ENCODE measurements around the gene SPSB2.

SPSB2 gene

DNA sequence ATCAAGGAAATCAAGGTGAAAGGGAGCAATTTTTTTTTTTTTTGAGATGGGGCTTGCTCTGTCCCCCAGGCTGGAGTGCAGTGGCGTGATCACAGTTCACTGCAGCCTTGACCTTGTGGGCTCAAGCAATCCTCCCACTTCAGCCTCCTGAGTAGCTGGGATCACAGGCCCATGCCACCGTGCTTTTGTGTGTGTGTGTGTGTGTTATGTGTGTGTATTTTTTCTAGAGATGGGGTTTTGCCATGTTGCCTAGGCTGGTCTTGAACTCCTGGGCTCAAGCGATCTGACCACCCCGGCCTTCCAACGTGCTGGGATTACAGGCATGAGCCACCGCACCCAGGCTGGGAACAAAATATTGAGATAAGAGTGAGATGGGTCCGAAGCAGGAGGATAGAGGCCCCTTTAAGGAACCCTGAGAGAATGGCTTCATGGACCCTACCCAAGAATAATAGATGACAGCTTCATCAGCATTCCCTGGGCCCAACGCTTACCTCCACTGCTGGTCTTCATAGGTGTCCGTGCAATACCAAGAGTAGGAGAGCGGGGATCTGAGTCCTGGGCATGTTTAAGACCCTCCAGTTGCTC, 23.0 kb downstream of the SPSB2 start:
- no peak for DNase-seq

DNA sequence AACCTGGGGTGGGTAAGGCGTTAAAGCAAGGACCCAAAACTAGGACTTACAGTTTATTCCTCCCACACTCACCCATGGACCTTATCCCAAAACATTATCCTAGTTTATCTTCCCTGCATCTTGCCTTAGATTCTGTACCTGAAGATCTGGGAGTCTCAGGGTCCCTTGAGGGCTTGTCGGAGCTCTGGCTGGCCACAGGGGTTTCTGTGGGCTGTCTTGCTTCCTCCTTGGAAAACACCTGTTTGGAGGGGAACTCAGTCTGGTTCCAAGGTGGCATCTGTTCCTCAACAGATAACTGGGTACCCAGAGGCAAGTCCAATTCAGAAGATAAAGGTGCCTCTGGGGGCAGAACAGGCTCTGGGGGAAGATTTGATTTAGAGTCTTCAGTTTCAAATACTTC, 23.7 kb downstream of the SPSB2 start:
- DNase-seq = no peak

DNA sequence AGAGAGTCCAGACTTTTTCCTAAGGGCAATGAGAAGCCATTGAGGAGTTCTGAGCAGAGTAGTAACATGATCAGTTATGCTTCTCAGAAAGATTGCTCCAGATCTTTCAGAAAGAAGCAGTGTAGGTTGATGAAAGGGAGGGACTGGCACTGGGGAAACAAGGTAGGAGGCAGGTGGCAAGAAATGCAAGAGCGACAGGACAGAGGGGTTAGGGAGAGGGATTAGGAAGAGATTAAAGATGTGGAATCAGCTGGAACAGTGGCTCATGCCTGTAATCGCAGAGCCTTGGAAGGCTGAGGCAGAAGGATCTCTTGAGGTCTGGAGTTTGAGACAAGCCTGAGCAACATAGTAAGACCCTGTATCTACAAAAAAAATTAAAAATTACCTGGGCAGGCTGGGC, 25.4 kb downstream of the SPSB2 start:
- no peak for DNase-seq

DNA sequence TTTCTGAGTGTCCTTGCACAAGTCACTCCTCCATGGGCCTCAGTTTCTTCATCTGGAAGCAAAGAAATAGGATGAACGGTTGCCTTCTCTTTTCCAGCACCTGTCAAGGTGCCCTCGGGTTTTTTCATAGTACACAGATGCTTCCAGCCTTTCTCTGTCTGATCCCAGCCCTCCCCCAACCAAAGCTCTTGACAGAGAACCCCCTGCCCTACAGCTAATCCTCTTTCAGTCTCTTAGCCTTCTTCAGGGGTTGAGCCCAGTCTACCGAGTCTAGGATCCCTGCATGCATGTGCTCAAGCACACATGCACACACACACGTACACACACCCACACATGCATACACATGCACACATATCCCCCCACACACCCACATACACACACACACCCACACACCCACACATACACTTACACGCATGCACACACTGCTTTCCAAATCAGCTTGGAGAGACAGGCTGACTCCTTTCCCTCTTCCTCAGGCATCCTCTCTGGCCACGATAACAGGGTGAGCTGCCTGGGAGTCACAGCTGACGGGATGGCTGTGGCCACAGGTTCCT, 26.7 kb downstream of the SPSB2 start:
- DNase-seq = no peak

DNA sequence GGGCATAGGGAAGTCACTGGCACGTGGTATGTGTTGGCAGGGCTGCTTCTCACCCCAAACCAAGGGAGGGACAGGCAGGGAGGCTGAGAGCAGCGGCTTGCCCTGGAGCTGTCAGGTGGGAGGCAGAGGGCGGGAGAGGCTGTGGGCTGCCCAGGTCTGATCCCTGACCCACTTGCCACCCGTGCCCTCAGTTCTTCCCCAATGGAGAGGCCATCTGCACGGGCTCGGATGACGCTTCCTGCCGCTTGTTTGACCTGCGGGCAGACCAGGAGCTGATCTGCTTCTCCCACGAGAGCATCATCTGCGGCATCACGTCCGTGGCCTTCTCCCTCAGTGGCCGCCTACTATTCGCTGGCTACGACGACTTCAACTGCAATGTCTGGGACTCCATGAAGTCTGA, 27.7 kb downstream of the SPSB2 start:
- no peak for DNase-seq

DNA sequence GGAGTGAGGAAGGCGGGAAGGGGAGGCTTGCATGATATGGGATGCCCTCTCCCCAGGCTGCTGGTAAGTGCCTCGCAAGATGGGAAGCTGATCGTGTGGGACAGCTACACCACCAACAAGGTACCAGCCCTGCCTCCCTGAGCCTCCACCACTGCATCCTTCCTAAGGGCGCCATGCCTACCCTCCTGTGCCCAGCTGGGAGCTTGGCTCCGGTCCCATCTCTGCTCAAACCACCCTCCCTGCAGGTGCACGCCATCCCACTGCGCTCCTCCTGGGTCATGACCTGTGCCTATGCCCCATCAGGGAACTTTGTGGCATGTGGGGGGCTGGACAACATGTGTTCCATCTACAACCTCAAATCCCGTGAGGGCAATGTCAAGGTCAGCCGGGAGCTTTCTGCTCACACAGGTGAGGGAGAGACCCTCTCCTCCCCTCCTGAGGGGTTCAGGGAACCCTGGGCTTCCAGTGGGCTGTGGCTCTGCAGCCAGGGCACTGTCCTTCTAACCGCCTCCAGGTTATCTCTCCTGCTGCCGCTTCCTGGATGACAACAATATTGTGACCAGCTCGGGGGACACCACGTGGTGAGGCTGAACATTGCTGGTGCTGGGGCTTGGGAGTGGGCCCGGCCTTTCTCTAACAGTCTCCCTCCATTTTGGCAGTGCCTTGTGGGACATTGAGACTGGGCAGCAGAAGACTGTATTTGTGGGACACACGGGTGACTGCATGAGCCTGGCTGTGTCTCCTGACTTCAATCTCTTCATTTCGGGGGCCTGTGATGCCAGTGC, 29.8 kb downstream of the SPSB2 start:
- no peak for DNase-seq

DNA sequence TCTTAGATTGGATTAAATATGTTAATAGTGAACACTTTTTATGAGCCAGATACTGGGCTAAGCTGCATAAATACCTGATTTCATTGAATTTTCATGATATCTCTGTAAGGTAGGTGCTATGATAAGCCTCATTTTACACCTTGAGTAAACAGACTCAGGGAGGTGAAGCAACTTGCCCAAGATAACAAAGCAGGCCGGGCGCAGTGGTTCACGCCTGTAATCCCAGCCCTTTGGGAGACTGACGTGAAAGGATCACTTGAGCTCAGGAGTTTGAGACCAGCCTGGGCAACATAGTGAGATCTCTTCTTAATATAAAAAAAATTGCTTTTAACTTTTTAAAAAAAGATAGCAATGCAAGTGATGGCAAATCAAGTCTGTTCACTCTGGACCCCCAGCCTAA, 31.0 kb downstream of the SPSB2 start:
- DNase-seq = no peak

DNA sequence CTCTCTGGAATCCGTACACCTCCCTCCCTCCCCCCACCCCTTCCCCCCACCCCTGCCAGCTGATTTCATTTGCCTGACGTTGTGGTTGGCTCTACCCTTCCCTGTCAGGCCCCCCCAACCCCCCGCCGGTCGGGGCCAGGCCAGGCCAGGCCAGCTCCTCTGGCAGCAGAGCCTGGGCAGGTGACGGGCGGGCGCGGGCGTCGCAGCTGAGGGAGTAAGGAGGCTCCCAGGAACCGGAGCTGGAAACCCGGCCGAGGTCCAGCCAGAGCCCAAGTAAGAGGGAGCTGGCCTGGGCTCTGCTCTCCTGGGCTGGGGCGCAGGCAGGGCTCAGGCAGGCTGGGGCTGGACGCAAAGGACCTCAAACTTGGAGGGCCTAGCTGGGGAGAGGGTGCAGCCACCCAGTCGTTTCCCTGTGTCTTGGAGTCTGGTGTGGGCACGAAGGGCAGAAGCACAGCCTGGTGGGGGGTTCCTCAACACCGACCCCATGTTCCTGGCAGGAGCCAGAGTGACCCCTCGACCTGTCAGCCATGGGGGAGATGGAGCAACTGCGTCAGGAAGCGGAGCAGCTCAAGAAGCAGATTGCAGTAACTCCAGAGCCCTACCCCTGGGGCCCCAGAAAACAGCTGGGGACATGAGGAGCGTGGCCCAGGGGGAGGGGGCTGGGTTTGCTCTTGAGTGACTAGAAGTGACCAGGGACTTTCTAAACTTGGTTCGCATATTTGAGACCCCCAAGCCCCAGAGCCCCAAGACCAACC, 32.2 kb downstream of the SPSB2 start, which contains the start of gene GNB3:
Gene GNB3, plus strand, starts transcription at position 165 of the 755 bp plus-strand sequence. Its CDS starts 363 bp downstream, at position 528.
- no peak for DNase-seq

DNA sequence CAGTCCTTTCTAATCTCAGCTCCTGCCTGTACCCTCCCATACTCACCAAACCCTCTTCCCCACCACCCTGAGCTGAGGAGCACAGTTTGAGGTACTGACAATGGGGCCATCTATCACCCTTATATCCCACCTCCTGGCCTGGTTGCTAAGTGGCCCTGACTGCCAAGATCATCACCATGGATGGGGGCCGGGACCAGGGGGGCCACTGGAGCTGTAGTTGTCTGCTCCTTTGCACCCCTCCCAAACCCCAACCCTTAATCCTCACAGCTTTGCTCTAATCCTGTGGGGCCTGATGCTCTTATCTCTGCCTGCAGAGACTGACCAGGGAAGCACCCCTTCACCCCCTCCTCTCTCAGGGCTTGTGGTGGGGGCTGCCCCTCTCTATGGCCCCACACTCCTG, 32.8 kb downstream of the SPSB2 start:
- no peak for DNase-seq

DNA sequence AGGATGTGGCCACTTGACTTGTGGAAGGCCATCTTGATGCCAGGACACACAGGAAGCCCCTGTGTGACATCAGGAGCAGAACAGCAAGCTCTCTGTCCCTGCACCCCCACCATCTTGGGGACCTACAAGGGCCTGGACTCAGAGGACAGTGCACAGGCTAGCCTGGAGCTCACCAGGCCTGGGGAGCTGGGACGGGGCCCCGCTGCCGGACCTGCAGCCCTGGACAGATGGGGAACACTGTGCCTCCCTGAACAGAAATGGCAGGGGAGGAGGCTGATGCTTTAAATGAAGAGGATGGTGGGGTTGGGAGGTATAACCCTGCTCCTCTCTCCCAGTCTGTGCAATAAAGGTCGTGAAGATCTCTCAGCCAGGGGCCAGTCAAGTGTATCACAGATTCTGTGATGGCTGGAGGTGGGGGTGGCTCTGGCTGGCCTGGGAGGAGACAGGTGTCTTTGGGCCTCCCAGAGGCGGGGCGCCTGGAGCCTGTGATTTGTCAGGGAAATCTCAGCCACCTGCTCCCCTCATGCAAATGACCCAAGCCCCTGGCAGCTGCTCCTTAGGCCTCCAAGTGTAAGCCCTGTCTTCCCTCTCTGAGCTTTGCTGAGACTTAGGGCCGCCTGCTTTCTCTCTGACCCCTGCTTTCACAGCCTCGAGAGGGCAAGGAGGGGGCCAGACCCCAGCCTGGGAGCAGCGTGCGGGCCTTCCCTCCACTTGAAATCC, 33.5 kb downstream of the SPSB2 start:
- peak; percentile 44 for DNase-seq

DNA sequence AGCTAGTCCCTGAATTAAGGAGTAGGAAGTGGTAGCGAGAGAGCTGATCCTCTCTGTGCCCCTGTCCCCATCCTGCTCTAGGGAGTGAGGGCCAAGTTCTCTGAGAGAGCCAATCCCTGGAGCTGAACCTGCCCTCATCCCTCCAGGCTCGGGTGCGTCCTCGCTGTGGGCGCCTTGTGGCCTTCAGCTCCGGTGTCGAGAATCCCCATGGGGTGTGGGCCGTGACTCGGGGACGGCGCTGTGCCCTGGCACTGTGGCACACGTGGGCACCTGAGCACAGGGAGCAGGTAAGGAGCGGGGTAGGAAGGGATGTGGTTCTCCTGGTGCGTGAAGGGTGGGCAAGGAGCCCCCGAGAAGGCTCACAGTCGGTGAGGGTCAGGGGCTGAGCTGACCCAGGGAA, 34.2 kb downstream of the SPSB2 start:
- DNase-seq = no peak

DNA sequence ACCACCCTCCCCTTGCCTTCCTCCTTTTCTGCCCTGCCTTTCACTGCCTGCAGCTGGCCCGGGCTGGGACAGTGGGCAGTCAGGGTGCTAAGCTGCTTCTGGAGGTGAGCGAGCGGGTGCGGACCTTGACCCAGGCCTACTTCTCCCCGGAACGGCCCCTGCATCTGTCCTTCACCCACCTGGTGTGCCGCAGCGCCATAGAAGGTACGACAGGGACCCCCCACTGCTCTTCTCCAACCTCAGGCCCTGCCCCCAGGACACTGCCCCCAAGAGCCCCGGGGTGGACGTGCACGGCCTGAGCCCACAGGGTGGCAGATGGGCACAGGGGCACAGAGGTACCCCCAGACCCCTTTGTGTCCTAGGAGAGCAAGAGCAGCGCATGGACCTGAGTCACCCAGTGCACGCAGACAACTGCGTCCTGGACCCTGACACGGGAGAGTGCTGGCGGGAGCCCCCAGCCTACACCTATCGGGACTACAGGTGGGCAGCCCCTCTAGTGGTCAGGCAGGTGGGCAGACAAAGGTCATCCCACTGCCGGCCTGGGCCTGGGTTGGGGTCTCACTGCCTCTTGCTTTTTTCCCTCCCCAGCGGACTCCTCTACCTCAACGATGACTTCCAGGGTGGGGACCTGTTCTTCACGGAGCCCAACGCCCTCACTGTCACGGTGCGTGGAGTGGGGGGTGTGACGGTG, 35.6 kb downstream of the SPSB2 start:
- DNase-seq = no peak

DNA sequence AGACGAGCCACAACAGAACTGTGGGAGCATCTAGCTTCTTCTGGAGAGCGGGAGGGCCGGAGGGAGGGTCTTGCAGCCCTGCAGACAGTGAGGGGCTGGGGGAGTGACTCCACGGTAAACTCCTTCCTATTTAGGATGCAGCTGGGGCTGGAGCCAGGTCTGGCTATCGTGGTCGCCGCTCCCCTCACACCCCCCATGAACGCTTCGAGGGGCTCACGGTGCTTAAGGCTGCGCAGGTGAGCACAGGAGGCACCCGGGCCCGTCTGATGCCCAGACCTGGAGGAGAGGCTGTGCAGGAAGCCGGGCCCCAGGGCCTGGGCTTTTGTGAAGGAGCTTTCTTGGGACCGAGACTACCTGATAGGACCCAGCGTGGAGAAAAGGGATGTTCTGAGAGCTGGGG, 36.3 kb downstream of the SPSB2 start:
- no peak for DNase-seq

DNA sequence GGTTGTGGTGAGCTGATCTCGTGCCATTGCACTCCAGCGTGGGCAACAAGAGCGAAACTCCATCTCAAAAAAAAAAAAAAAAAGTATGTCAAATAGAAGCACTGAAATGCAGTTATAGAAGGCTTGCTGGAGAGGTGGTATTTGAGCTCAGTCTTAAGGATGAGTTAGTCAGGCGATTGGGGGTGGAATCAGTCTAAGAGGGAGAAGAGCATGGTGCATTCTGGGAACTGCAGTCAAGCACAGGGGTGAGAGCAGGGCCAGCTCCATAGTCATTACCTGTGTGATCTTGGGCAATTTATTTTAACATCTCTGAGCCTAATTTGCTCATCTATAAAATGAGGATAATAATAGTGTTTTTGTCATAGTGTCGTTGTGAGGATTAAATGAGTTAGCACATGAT, 38.2 kb downstream of the SPSB2 start:
- no peak for DNase-seq

DNA sequence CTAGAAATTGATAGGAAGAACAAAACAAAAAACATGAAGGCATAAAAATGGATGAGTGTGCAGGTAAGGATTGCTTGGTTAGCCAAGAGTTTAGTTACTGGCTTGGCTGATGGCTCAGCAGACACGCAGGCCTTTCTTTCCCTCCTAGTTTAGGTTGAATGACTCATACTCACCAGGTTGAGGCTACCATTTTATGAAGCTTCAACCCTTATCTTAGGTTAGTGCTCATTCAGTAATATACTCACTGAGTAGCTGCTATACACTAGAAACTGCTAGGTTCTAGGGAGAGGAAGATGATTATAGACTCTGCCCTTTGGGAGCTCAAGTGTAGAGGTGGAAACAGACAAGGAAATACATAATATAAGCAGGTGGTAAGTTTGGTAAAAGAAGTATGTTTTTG, 38.8 kb downstream of the SPSB2 start:
- no peak for DNase-seq

DNA sequence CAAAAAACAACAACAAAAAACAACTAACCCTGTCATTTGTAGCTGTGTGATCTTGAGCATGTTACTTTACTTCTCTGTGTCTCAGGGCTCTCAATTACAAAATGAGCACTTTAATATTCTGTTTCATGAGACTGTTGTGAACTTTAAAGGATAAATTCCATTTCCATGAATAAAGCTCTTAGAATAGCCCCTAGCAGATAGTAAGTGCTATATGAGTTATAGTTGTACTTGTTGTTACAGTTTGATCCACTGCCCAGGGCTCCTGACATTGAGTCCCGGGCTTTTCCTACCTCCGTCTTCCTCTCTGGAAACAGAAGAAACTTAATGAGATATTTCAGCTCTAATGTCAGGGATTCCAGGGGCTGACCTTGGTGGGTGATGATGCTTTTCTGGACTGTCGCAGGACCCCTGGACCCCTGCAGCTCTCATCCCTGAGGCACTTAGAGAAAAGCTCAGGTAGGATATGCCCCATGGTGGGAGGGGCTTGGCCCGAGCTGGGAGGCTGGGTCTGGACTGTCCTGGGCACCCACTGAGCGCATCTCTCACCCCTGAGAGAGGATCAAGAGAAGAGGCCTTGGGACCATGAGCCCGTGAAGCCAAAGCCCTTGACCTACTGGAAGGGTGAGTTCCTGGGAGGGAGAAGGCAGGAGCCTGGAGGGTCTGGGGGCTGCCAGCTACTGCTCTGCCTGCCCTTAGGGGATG, 39.8 kb downstream of the SPSB2 start:
- DNase-seq = no peak

DNA sequence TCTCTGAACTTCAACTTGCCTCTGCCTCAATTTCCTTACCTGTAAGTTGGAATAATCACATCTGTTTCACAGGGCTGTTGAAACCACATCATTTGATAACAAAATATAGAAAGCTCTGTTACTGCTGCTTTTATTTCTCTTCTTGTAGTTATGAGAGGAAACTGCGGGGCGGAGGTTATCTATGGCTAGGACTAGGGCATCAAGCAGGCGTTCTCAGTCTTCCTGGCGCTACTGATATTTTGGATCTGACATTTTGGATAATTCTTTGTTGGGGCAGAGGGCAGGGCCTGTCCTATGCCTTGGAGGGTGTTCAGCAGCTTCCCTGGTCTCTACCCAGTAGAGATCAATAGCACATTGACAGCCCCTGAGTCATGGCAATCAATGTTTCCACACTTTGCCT, 41.0 kb downstream of the SPSB2 start:
- no peak for DNase-seq

DNA sequence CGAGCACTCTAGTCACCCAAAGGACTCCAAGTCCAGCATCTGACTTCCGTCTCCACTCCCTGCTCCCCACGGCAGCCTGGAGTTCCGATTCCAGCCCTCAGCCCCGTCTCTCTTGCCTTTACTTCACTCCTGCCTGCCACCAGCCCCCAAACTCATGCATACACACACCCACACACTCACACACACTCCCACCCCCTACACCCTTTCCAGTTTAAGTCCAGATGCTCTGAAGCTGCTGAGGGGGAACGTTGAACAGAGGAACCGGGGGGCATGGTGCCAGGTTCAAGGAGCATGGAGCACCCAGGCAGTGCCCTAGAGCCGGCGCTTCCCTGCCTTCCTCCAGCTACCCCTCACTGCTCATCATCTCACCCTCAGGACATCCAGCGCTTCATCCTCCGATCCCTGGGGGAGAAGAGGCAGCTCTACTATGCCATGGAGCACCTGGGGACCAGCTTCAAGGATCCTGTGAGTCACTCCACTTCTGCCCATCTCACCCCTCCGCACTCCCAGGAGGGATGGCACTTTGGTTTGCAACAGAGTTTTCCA, 41.6 kb downstream of the SPSB2 start:
- DNase-seq = no peak

DNA sequence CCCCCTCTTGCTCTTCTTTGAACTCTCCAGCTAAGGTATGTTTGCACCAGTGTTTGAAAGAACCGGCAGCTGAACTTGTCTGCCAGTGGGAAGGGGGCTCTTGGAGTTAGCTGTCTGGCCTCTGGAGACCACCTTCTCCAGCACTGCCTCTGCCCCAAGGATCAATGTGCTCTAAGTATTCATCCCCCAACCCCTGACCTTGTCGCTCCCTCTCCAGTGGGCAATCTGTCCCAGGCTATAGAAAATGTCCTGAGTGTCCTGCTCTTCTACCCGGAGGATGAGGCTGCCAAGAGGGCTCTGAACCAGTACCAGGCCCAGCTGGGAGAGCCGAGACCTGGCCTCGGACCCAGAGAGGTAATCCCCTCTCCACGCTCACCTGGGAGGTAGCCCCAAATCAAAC, 42.1 kb downstream of the SPSB2 start:
- no peak for DNase-seq

DNA sequence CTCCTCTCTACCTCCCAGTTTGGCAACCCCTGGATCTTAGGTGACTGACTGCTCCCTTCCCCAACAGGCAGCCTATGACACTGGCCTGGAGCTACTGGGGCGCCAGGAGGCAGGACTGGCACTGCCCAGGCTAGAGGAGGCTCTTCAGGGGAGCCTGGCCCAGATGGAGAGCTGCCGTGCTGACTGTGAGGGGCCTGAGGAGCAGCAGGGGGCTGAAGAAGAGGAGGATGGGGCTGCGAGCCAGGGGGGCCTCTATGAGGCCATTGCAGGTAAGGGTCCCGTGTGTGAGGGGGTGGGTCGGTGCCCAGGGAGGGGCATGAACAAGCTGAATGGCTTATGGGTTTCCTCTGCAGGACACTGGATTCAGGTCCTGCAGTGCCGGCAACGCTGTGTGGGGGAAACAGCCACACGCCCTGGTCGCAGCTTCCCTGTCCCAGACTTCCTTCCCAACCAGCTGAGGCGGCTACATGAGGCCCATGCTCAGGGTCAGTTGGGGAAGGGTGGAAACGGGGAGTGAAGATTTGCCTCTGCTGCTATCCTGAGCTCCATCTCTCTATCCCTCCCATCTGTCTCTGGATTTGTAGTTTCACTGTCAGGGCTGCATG, 42.7 kb downstream of the SPSB2 start:
- no peak for DNase-seq
